Cerebellar cortex (tissue), 1 donor: ENCODE data around the gene FKBP6.
A peak's percentile ranks its signal among the peaks of the same experiment; 100 is the strongest.
"Not testable (repeated sequence)": the region's sequence is repeated elsewhere in the genome, so short reads cannot be mapped to it uniquely, and the experiment has no call there.

Experiments used
- DNase-seq: peaks from one replicate; pipeline ENCODE4 v3.0.0-alpha.2; 2015; ENCODE audit warnings: low spot score

FKBP6 gene

DNA sequence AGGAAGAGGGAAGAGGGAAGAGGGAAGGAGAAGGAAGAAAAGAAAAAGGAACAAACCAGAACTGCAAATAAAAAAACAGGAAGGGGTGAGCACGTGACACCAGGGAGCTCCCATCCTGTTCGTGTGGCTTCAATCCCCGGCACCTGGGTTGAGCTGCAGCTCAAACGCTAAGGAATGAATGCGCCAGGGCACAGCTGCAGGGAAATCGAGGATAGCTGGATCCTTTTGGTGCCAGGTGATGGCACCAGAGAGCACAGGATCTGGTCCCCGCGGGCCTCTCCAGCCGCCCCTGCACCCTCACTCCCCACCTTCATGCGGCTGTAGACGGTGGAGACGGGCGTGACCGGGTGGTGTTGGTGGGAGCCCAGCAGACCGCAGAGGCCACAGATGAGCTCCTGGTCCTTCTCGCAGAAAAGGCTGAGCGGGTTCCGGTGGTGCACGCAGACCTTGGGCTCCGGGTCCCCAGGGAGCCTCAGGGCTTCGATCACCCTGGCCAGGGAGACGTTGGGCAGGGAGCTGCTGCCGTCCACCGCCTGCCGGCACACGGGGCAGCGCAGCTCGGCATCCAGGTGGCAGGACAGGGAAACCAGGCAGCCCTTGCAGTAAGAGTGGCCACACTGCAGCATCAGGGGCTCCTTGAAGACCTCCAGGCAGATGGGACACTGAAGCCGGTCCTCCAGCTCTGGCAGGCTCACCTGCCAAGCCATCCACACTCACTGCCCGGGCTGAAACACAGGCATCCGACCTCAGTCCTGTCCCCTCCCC is 3.7 kb upstream of the FKBP6 start:
- peak; percentile 54 for DNase-seq

DNA sequence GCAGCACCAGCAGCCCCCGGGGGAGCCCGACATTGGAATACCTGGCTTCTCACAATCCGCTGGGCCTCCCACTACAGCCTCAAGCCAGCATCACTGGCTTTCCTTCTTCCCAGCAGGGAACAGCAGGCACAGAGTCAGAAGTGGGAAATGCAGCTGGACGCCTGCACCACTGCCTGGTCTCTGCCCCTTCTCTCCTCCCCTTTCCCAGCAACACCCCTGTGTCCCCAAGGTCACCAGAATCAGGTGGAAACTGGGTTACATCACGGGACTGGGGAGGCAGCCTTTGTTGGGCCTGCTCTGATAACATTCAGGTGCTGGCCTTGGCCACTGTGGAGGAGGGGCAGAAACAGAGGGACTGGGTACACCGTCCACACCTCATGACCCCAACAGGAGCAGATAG is 2.5 kb upstream of the FKBP6 start:
- not testable (repeated sequence) for DNase-seq

DNA sequence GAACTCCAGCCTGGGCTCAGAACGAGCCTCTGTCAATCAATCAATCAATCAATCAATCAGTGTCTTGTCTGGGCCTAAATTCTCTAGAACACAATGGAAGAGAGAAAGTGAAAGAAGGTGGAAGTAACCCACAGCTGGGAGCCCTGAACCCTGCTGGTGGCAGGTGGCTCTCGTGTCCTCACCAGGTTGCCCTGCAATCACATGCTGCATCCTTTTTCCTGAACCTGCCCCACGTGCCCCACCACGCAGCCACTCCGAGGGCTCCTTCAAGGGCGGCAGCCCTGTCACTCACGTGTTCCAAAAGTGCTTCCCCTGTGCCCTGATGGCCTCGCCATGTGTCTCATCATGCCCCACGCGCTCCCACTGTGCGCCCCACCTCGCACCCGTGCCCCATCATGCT is 512 bp upstream of the FKBP6 start:
- DNase-seq = not testable (repeated sequence)

DNA sequence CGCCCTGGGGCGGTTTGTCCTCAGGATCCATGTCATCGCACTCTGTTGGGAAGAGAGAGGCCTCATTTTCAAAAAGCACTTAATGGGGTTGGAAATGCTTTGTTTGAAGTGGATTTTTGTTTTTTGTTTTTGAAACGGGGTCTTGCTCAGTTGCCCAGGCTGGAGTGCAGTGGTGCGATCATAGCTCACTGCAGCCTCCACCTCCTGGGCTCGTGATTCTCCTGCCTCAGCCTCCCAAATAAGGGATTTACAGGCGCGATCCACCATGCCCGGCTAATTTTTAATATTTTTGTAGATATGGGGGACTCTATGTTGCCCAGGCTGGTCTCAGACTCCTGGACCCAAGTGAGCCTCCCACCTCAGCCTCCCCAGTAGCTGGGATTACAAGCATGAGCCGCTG is 735 bp downstream of the FKBP6 start:
- no peak for DNase-seq

- DNase-seq = no peak
These were observed 2.1 kb downstream of the FKBP6 start for GRCh38 chr7:73329861-73330581.

DNA sequence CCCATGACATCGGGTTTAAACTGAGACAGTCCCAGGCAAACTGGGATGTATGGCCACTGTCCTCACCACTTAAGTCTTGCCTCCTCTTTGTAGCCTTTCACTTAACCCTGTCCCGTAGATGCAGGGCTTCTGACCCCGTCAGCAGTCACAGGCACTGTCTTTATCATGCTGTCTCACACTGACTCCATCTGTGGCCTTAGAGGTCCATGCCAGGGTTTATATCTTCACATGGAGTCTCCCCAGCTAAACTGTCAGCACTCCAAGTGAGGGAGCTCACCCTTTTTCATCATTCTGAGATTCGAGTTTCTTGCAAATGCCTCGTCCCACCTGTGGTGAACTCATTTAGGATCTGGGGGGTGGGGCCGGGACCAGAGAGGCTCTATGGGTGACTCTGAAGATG is 2.8 kb downstream of the FKBP6 start:
- DNase-seq = no peak

- no peak for DNase-seq
These were observed 4.5 kb downstream of the FKBP6 start for GRCh38 chr7:73332447-73332846.

- DNase-seq = no peak
These were observed 10.4 kb downstream of the FKBP6 start for GRCh38 chr7:73338321-73338720.

GRCh38 chr7:73340514-73340913 is 12.6 kb downstream of the FKBP6 start:
- DNase-seq = peak; percentile 27

DNA sequence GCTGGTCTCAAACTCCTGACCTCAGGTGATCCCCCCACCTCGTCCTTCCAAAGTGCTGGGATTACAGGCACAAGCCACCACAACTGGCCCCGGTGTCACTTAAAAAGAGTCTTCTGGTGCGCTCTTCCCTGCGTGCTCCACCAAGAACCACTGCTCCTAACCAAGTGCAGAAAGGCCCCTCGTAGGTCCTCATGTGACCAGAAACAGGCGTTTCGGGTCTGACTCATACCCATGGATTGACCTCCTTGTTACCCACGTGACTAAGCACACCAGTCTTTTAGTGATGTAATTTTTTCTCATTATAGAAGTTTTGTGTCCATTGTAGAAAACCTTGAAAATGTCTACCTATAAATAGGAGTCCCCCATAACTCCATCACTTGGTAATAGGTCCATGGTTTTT is 13.9 kb downstream of the FKBP6 start:
- DNase-seq = no peak

- peak; percentile 23 for DNase-seq
These were observed 14.7 kb downstream of the FKBP6 start for GRCh38 chr7:73342645-73343044.

DNA sequence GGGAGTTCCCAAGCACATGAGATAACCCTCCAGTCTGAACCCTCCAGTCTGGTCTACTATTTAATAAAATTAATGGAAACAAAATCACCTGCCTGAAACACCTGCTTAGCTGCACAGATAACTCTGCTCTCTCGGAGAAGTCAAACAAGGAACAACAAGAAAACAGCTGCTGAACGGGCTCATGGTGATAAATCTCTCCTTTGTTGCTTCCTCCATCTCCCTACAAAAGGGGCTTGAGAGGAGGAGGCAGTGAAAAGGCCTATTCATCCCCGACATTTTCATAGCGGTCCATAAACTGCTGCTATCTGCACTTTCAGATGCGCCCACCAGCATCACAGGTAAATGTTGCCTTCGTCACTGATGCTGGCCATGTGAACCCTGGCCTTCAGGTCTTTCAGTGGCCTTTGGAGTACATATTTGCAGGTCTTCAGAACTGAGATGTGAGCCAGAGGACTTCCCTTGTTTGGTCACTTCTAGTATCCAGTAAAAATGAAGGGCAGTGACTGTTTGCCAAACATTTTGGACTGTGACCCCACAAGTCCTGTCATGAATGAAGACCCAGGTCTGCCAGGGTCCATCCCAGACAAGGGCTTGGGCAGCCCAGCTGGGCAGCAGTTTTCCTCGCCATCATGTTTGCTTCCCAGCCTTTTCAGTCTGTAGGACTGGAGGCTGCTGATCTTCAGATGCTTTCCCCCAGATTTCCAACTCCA is 15.9 kb downstream of the FKBP6 start:
- DNase-seq = no peak

- no peak for DNase-seq
These were observed 17.6 kb downstream of the FKBP6 start for GRCh38 chr7:73345538-73345937.

DNA sequence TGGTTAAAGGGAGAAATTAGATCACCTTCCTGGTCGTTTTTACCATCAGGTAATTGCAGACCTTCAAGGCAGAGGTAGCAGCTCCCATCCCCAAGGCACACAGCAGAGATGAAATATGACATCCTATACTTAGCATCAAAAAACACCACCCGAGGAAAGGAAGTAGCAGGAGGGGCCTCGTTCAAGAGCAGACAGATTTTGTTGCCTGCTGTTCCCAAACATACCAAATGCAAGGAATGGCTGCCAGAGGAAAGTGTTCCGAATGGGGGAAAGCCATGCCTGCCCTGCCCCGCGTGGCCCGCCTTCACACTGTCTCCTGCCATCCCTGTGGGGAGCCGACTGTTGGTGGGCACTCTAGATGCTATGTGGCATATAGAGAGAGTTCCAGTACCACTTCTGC is 18.0 kb downstream of the FKBP6 start:
- no peak for DNase-seq

GRCh38 chr7:73349763-73350162 is 21.8 kb downstream of the FKBP6 start:
- DNase-seq = no peak

GRCh38 chr7:73350306-73351068 is 22.5 kb downstream of the FKBP6 start:
- DNase-seq = no peak

GRCh38 chr7:73351447-73352167 is 23.6 kb downstream of the FKBP6 start:
- DNase-seq = no peak

DNA sequence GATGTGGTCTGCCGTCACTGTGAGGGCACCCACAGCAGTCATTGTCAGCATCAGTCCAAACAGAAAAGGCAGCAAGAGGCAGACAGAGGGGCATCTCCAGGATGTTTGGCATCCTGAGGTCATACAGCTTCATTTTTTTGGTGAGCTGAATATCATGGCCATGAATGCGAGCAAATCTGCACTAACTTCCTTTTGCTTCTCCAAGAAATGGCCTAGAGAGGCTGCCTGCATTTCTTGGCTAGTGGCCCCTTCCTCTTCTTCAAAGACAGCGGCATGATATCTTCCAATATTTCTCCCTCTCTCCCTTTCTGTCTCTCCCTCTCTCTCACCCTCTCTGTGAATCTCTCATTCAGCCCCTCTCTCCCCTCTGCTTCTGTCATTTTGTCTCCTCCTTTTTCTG is 24.8 kb downstream of the FKBP6 start:
- DNase-seq = no peak

DNA sequence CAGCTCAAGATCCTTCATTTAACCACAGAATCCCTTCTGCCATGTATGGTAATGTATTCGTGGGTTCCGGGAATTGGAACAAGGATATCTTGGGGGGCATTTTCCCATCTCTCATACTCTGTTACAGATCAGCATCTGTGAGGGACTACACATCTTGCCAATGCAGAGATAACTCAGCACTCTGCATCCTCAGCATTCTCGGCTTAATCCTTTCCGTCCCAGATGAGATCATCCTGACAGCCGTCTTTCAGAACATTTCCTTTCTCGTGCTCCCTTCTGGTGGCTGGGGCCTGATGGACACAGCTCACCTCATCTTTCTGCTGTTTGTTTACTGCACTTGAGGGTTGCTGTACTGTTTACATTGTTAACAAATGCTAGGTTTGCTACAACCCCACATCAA is 25.3 kb downstream of the FKBP6 start:
- no peak for DNase-seq

GRCh38 chr7:73354196-73354595 is 26.2 kb downstream of the FKBP6 start:
- DNase-seq = no peak

- no peak for DNase-seq
These were observed 26.9 kb downstream of the FKBP6 start for GRCh38 chr7:73354821-73355220.

DNA sequence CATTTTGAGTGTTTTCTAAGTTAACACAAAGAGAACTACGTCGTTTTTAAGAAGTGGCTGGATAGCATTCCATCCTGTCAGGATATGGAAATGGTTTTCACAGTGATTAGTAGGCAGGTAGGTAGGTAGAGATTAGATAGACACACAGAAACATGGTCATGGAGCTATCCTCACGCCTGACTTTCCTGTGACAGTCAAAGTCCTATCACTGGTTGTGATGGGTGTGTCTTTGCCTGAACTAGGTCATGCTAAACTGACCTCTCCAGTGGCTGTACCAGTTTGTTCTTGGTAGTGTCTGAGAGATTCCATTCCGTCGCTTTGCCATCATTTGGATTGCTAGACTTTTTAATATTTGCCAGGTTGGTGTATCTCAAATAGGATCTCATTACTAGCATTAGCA is 28.2 kb downstream of the FKBP6 start:
- DNase-seq = no peak
